Activated T-cell treated with anti-CD3 and anti-CD28 coated beads, Interleukin-2, amount 50 U/mL, for 72 hours (primary cell): Measurements from ENCODE around the gene UBE4B. TPM values are rescaled to one million over a fixed set of nuclear protein-coding genes. Genes with fewer than 3 reads are reported as not detected.
A peak's percentile ranks its signal among the peaks of the same experiment; 100 is the strongest.

ENCODE experiments used
- ATAC-seq, 2 donors: fragments of 150-1000 bp; cut with Tn5 transposase; replicated peaks in 1 of 2; 2 replicates each; pipeline ENCODE4 v1.10.0; 2021; ENCODE audit warnings: moderate library complexity in 2 of 2, mild to moderate bottlenecking in 1 of 2
- DNase-seq, 2 donors: peaks; one replicate each; pipeline ENCODE4 v3.0.0; 2021 to 2022; ENCODE audit warnings: mixed read lengths in 1 of 2
- H3K27ac Mint-ChIP-seq: one replicate; pipeline ENCODE4 v1.8.0; 2022; ENCODE audit warnings: mild to moderate bottlenecking, moderate library complexity, mixed read lengths
- H3K27me3 Mint-ChIP-seq: one replicate; pipeline ENCODE4 v1.8.0; 2022; ENCODE audit warnings: low read depth, mixed read lengths
- H3K36me3 Mint-ChIP-seq, 2 donors: one replicate each; pipeline ENCODE4 v1.8.0; 2022; ENCODE audit warnings: mixed read lengths in 2 of 2, mild to moderate bottlenecking in 1 of 2; ENCODE audit not compliant: insufficient read depth in 2 of 2
- H3K4me1 Mint-ChIP-seq: one replicate; pipeline ENCODE4 v1.8.0; 2022; ENCODE audit warnings: low read depth, mixed read lengths
- H3K4me3 Mint-ChIP-seq, 2 donors: one replicate each; pipeline ENCODE4 v1.8.0; 2022; ENCODE audit warnings: mild to moderate bottlenecking in 2 of 2, mixed read lengths in 2 of 2, moderate library complexity in 2 of 2
- H3K9me3 Mint-ChIP-seq, 2 donors: one replicate each; pipeline ENCODE4 v1.8.0; 2022; ENCODE audit warnings: mixed read lengths in 2 of 2
- total RNA-seq, 2 donors: library from RNA; stranded (reverse); gene quantifications; one replicate each; pipeline ENCODE4 v1.2.3, GENCODE V29; 2022

The UBE4B gene
- total RNA-seq, 2 donors from 2014 or later, result 24.7 to 25.6 TPM

DNA sequence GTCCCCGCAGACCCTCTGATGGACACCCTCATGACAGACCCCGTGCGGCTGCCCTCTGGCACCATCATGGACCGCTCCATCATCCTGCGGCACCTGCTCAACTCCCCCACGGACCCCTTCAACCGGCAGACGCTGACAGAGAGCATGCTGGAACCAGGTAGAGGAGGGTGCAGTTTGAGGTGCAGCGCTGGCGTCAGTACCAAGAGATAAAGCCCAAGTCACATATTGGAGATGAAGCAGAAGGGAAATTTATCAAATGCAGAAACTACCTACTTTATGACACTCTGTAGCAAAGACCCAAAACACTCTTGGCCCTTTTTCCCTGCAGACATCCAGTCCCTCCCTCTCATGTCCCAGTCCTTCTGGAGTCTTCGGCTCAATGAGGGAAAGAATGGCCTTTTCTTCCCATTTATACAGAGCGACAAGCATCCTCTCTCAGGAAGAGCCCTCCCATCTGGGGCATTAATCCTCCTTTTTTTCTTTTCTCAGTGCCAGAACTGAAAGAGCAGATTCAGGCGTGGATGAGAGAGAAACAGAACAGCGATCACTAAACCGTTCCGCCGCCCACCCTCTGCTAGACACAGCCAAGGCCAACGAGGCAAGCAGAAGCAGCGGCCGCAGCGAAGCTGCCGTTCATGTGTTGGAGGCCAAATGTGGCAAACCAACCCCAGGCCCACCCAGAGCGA is 146.8 kb downstream of the UBE4B start:
- no peak for DNase-seq
- Mint-ChIP-seq H3K4me3 (no peak overlapping the region), H3K27ac (no peak overlapping the region), H3K9me3 (peaks cover 0 to 2% of the 10 kb centered on the region in 2 donors), H3K27me3 (no peaks in the 10 kb centered on the region), H3K36me3 (peaks cover 4 to 21% of the 10 kb centered on the region in 2 donors), H3K4me1 (no peaks in the 10 kb centered on the region)
- no peak for ATAC-seq

DNA sequence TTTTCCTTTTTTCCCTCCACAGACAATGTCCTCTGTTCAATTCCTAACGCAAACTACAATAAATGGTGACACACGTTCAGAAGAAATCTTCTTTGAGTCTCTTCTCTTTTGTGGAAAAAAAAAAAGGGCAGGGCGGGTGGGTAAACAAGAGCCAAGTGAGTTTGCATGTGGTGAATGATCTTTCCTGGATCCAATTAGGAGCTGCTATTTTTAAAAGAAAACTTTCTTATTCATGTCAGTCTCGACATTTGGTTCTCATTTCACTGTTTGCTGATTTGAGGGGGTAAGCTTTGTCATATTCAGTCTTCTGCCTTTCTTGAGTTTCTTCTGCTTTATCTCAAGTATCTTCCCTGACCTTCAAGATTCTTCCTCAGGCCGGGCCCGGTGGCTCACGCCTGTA is 148.4 kb downstream of the UBE4B start:
- H3K9me3 Mint-ChIP-seq, result no peaks in the 10 kb centered on the region
- peaks cover 0 to 10% of the 10 kb centered on the region in 2 donors for H3K36me3 Mint-ChIP-seq
- DNase-seq (no peak), ATAC-seq (no peak)
- H3K27ac Mint-ChIP-seq, result no peak overlapping the region
- no peaks in the 10 kb centered on the region for H3K4me1 Mint-ChIP-seq
- H3K27me3 Mint-ChIP-seq, result no peaks in the 10 kb centered on the region
- no peak overlapping the region for H3K4me3 Mint-ChIP-seq

DNA sequence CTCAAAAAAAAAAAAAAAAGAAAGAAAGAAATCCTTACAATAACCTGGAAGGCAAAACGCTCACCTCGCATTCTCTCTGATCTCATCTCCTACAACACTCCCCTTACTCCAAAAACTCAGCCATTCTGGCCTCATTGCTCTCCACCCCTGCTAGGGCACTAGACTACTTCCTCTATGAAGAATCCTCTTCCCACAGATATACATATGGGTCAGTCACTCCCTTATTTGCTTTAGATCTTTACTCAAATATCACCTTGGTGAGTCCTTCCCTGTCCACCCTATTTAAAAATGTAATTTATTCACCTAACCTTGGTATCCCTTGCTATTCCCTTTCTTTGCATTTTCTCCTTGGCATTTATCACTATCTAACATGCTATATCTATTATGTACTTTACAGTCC is 153.0 kb downstream of the UBE4B start:
- DNase-seq (no peak), ATAC-seq (no peak)
- Mint-ChIP-seq H3K4me3 (no peak overlapping the region), H3K27ac (no peak overlapping the region), H3K27me3 (no peaks in the 10 kb centered on the region), H3K36me3 (peaks cover 0 to 3% of the 10 kb centered on the region in 2 donors), H3K4me1 (no peaks in the 10 kb centered on the region), H3K9me3 (no peaks in the 10 kb centered on the region)

DNA sequence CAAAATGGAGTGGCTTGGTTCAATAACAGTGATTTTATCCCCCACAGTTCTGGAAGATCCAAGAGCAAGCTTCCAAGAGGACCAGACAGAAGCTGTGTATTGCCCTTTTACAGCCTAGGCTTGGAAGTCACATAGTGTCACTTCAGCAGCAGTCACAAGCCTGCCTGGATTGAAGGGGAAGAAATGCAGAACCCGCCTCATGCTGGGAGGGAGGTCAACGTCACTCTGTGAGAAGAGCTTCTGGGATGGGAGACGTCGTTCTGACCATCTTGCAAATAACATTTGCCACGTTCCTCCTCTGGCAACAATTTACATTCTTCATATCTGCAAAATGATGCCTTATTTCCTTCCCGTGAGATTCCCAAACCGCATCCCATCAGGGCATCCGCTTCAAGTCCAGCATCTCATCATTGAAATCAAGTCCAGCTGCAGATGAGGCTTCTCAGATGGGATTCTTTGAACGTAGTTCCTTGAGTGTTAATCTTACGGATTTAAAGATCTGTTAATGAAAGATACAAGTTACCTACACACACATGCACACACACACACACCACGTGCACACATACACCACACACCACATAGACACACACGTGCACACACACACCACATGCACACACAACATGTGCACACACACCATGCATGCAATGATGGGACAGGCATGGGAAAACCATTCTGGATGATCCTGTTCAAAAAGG is 153.7 kb downstream of the UBE4B start:
- Mint-ChIP-seq H3K4me3 (no peak overlapping the region), H3K27me3 (no peaks in the 10 kb centered on the region), H3K27ac (no peak overlapping the region), H3K9me3 (no peaks in the 10 kb centered on the region), H3K4me1 (no peaks in the 10 kb centered on the region), H3K36me3 (no peaks in the 10 kb centered on the region)
- ATAC-seq, result peak; percentile 32 to 62
- no peak for DNase-seq

DNA sequence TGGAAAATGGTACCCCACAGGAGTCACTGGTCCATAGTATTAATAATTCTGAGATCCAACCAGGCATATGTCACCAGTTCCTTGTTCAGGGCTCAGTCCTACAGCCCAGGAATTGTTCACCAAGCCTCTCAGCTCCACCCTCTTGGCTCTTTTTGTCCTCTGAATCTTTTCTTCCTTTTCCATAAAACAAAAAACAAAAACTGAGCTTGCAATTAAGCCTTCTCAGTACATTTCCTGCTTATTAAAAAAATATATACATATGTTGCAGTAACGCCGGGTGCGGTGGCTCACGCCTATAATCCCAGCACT is 154.2 kb downstream of the UBE4B start:
- Mint-ChIP-seq H3K27ac (no peak overlapping the region), H3K4me3 (no peak overlapping the region)

DNA sequence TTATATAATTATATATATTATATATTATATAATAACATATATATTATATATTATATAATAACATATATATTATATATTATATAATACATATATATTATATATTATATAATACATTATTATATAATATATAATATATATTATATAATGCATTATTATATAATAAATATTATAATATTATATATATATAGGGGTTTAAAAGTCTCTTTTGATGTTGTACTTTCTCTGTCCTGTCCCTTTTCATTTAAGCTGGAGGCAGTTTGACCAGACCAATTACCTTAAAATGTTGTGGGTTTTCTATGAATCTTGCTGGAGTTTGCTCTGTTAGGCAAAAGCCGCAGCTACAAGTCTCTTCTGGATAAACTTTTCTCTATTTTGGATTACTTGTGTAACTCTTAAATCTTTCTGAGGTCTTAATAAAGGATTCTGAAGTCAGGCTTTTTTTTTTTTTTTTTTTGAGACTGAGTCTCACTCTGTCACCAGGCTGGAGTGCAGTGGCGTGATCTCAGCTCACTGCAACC is 155.4 kb downstream of the UBE4B start:
- H3K27ac Mint-ChIP-seq, result no peak overlapping the region
- H3K36me3 Mint-ChIP-seq, result no peaks in the 10 kb centered on the region
- H3K4me1 Mint-ChIP-seq, result no peaks in the 10 kb centered on the region
- H3K9me3 Mint-ChIP-seq, result no peaks in the 10 kb centered on the region
- no peak overlapping the region for H3K4me3 Mint-ChIP-seq
- DNase-seq (no peak), ATAC-seq (peak in 1 of 2 donors; percentile 15)
- peaks cover 1% of the 10 kb centered on the region for H3K27me3 Mint-ChIP-seq

More for the DNA sequence above, 154.2 kb downstream of the UBE4B start:
- H3K27me3 Mint-ChIP-seq, result no peaks in the 10 kb centered on the region
- H3K36me3 Mint-ChIP-seq, result no peaks in the 10 kb centered on the region
- peak; percentile 28 to 46 for ATAC-seq
- no peaks in the 10 kb centered on the region for H3K9me3 Mint-ChIP-seq
- no peak for DNase-seq
- H3K4me1 Mint-ChIP-seq, result no peaks in the 10 kb centered on the region

DNA sequence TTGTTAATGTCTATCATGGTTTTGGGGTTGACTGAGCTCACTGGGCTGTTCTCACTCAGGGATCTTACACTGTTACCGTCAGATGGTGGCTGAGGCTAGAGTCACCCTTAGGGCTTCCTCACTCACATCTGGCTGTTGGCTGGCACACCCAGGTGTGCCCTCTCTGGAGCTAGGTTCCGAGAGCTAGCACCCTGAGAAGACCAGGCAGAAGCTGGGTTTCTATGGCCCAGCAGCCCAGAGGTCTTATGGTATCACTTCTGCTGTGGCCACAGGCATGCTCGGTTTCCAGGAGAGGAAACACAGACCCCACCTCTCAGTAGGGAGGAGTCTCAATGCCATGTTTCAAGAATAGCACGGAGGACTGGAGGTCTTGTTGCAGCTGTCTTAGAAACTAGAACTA is 156.9 kb downstream of the UBE4B start:
- Mint-ChIP-seq H3K27ac (no peak overlapping the region), H3K27me3 (peaks cover 14% of the 10 kb centered on the region), H3K9me3 (no peaks in the 10 kb centered on the region), H3K36me3 (no peaks in the 10 kb centered on the region), H3K4me3 (no peak overlapping the region), H3K4me1 (no peaks in the 10 kb centered on the region)
- DNase-seq (no peak), ATAC-seq (peak in 1 of 2 donors; percentile 57)

DNA sequence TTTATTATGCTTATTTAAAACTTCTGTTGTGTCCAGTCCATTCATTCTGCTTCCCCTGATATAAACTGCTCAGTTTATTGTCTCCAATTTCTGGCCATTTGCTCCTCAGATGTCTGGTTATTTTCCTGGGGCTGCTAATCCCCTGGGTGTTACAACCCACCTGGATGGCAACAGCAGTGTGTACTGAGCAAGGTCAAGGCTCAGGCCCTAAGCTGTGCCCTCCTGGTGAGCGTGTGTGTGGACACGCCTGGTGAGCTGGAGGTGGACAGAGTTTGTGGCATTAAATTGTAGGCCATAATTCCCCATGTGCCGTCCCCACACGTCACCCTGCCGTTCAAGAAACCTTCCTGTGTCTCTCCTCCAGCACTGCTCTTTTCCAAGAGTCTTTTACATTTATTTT is 159.5 kb downstream of the UBE4B start:
- no peak overlapping the region for H3K4me3 Mint-ChIP-seq
- H3K36me3 Mint-ChIP-seq, result no peaks in the 10 kb centered on the region
- no peaks in the 10 kb centered on the region for H3K4me1 Mint-ChIP-seq
- ATAC-seq (no peak), DNase-seq (no peak)
- no peaks in the 10 kb centered on the region for H3K9me3 Mint-ChIP-seq
- peaks cover 14% of the 10 kb centered on the region for H3K27me3 Mint-ChIP-seq
- H3K27ac Mint-ChIP-seq, result no peak overlapping the region

DNA sequence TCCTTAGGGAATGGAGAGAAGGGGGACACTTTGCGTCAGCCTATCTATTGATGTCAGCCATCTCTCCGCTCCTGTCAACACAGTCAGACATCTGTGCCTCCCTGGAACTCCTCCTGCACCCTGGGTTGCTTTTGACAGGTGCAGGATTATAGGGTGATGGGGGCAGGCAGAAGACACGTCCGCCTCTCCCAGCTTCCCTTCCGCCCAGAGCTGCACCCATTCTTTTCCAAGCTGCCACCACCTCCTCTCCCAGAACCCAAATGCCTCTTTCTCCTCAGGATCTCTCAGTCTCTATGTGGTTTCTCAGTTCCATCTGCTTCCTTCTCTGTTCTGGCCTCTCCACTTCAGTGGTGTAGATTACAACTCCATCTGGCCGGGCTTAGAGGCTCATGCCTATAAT is 160.5 kb downstream of the UBE4B start:
- no peaks in the 10 kb centered on the region for H3K9me3 Mint-ChIP-seq
- DNase-seq (no peak), ATAC-seq (no peak)
- H3K4me3 Mint-ChIP-seq, result no peak overlapping the region
- H3K36me3 Mint-ChIP-seq, result no peaks in the 10 kb centered on the region
- peaks cover 14% of the 10 kb centered on the region for H3K27me3 Mint-ChIP-seq
- no peak overlapping the region for H3K27ac Mint-ChIP-seq
- no peaks in the 10 kb centered on the region for H3K4me1 Mint-ChIP-seq

DNA sequence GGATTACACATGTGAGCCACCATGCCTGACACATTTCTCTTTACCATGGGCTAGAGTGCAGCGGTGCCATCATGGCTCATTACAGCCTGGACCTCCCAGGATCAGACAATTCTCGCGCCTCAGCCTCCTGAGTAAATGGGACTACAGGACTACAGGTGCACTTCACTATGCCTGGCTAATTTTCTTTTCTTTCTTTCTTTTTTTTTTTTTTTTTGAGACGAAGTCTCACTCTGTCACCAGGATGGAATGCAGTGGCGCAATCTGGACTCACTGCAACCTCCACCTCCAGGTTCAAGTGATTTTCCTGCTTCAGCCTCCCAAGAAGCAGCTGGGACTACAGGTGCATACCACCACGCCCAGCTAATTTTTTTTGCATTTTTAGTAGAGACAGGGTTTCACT is 162.8 kb downstream of the UBE4B start:
- H3K36me3 Mint-ChIP-seq, result no peaks in the 10 kb centered on the region
- no peaks in the 10 kb centered on the region for H3K4me1 Mint-ChIP-seq
- H3K4me3 Mint-ChIP-seq, result no peak overlapping the region
- peaks cover 14% of the 10 kb centered on the region for H3K27me3 Mint-ChIP-seq
- H3K27ac Mint-ChIP-seq, result no peak overlapping the region
- no peak for ATAC-seq
- DNase-seq, result no peak
- H3K9me3 Mint-ChIP-seq, result no peaks in the 10 kb centered on the region

DNA sequence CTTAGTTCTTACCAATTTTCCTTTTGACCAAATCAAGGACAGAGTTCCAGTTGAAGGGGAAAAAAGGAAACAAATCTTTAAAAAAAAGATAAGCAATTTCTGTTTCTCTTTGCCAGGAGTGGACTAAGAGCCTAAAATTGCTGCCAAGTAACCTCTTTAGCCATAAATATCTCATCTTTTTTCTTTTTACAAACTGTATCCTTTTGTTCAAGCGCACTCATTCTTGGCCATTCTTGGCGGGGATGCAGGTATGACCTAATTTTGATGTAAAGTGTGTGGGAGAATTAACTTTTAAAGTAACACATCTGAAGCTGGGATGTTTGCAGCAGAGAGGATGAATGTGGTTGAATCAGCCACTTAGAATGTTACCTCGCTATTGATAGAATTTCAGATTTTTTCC is 164.2 kb downstream of the UBE4B start:
- Mint-ChIP-seq H3K36me3 (no peaks in the 10 kb centered on the region), H3K4me1 (no peaks in the 10 kb centered on the region), H3K27me3 (peaks cover 14% of the 10 kb centered on the region), H3K27ac (no peak overlapping the region), H3K4me3 (no peak overlapping the region), H3K9me3 (no peaks in the 10 kb centered on the region)
- DNase-seq, result no peak
- ATAC-seq, result no peak

DNA sequence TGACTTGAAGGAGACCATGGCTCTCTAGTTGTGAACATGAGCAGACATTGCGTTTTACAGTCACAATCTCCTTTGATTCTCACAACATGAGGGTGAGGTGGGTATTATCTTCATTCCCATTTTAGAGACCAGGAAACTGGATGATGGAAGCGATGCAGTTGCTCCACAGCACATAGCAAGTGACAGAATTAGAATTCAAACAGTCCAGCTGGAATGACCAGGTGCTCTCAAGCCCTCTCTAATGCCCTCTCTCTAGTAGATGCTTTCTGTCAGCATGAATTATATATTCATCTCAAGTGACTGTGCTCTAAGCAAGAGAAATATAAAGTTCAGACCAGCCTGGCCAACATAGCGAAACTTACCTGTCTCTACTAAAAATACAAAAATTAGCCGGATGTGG is 167.9 kb downstream of the UBE4B start:
- Mint-ChIP-seq H3K4me3 (no peak overlapping the region), H3K9me3 (no peaks in the 10 kb centered on the region), H3K27me3 (no peaks in the 10 kb centered on the region), H3K27ac (no peak overlapping the region), H3K4me1 (no peaks in the 10 kb centered on the region), H3K36me3 (no peaks in the 10 kb centered on the region)
- ATAC-seq (no peak), DNase-seq (no peak)

DNA sequence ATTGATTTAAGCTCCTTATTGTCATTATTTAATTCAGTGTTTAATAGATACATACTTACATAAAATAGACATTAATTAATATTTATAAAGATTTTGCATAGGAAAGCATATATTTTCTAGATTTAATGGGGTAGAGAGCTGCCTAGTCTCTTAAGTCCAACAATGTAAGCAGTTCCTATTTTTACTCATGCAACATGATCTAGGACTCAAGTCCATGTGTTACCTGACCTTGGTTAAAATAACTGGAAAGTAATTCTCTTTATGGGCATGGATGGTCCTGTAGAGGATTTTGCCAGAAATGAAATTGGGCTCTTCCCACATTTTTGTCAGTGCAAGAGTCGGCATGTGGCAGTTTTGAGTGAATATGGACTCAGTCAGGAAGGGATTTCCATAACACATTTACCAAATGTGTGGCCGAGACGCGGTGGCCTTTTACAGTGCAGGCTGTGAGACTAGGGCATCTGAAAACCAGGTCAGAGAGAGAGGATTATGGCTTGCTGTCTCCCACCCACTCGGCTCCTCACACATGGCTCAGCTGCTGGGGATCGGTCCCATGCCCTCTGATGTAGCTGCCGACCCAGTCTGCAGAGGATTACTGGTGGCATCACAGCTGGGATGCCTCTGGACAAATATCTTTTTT is 171.4 kb downstream of the UBE4B start:
- H3K4me3 Mint-ChIP-seq, result no peak overlapping the region
- H3K27ac Mint-ChIP-seq, result no peak overlapping the region
- ATAC-seq (no peak), DNase-seq (no peak)
- H3K4me1 Mint-ChIP-seq, result peaks cover under 1% of the 10 kb centered on the region
- H3K27me3 Mint-ChIP-seq, result peaks cover 6% of the 10 kb centered on the region
- no peaks in the 10 kb centered on the region for H3K9me3 Mint-ChIP-seq
- no peaks in the 10 kb centered on the region for H3K36me3 Mint-ChIP-seq
